OCI-LY1 (cell line): ENCODE measurements around the gene PPP1R7.
A peak's percentile ranks its signal among the peaks of the same experiment; 100 is the strongest.

Experiments used
- H2AFZ ChIP-seq: fragments of 200-600 bp; sonication (generic), shearing (Covaris generic); 2 replicates; pipeline ENCODE4 v1.6.0; 2014; ENCODE audit warnings: antibody characterized with exemption, mild to moderate bottlenecking, low read length
- H3F3A ChIP-seq: fragments of 200-600 bp; sonication (generic), shearing (Covaris generic); 2 replicates; pipeline ENCODE4 v1.6.0; 2014; ENCODE audit warnings: mild to moderate bottlenecking, antibody characterized with exemption, low read length, moderate library complexity; ENCODE audit not compliant: insufficient read depth
- H3K27ac ChIP-seq: fragments of 200-600 bp; sonication (generic); 2 replicates; pipeline ENCODE4 v1.5.1; 2014; ENCODE audit warnings: low read length, mixed run types, mild to moderate bottlenecking, low read depth; ENCODE audit not compliant: poor library complexity, severe bottlenecking
- H3K27me3 ChIP-seq: fragments of 200-600 bp; sonication (generic); 2 replicates; pipeline ENCODE4 v1.6.0; 2014; ENCODE audit warnings: antibody characterized with exemption, mild to moderate bottlenecking, low read length, moderate library complexity; ENCODE audit not compliant: insufficient read depth
- H3K36me3 ChIP-seq: fragments of 200-600 bp; sonication (generic); 2 replicates; pipeline ENCODE4 v1.6.1; 2014; ENCODE audit warnings: mild to moderate bottlenecking, antibody characterized with exemption, low read length, moderate library complexity, mixed read lengths; ENCODE audit not compliant: insufficient read depth
- H3K4me1 ChIP-seq: fragments of 200-600 bp; sonication (generic); 2 replicates; pipeline ENCODE4 v1.5.1; 2014; ENCODE audit warnings: mild to moderate bottlenecking, low read length, moderate library complexity; ENCODE audit not compliant: insufficient read depth, severe bottlenecking
- H3K4me2 ChIP-seq: fragments of 200-600 bp; sonication (generic), shearing (Covaris generic); 2 replicates; pipeline ENCODE4 v1.6.1; 2014; ENCODE audit warnings: low read length
- H3K4me3 ChIP-seq: fragments of 200-600 bp; sonication (generic); 2 replicates; pipeline ENCODE4 v1.5.1; 2014; ENCODE audit warnings: low read length, low read depth, mild to moderate bottlenecking, mixed read lengths; ENCODE audit not compliant: poor library complexity, severe bottlenecking
- H3K79me2 ChIP-seq: fragments of 200-600 bp; shearing (Covaris generic); 2 replicates; pipeline ENCODE4 v1.6.1; 2016; ENCODE audit warnings: mixed run types, low read length, mixed read lengths; ENCODE audit not compliant: insufficient read depth
- H3K9ac ChIP-seq: fragments of 200-600 bp; sonication (generic), shearing (Covaris generic); 2 replicates; pipeline ENCODE4 v1.6.1; 2014; ENCODE audit warnings: mild to moderate bottlenecking, low read length, mixed read lengths
- H3K9me2 ChIP-seq: fragments of 200-600 bp; sonication (generic), shearing (Covaris generic); 2 replicates; pipeline ENCODE4 v1.6.1; 2014; ENCODE audit warnings: low read depth, mild to moderate bottlenecking, low read length, mixed read lengths
- H3K9me3 ChIP-seq: fragments of 200-600 bp; shearing (Covaris generic); 2 replicates; pipeline ENCODE4 v1.6.1; 2014; ENCODE audit warnings: low read length, mixed read lengths
- H4K20me1 ChIP-seq: fragments of 200-600 bp; sonication (generic), shearing (Covaris generic); 2 replicates; pipeline ENCODE4 v1.6.0; 2016; ENCODE audit warnings: mild to moderate bottlenecking, low read length; ENCODE audit not compliant: insufficient read depth
- CTCF ChIP-seq: fragments of 200-600 bp; sonication (generic), shearing (Covaris generic); IDR thresholded peaks from 2 replicates; pipeline ENCODE4 v1.5.1; 2017; ENCODE audit warnings: mild to moderate bottlenecking, antibody characterized with exemption, low read length, moderate library complexity, mixed read lengths
- EZH2 ChIP-seq: fragments of 200-600 bp; sonication (generic), shearing (Covaris generic); IDR thresholded peaks from 2 replicates; pipeline ENCODE4 v1.8.0; 2017; ENCODE audit warnings: borderline replicate concordance, mixed run types, mild to moderate bottlenecking, antibody characterized with exemption, low read length, moderate library complexity, mixed read lengths

Gene PPP1R7

GRCh38 chr2:241105641-241106040, 44.6 kb upstream of the PPP1R7 start:
- Histone ChIP-seq H2AFZ (no peak overlapping the region), H3K4me2 (no peak overlapping the region), H3K4me1 (peaks cover 56% of the 10 kb centered on the region), H3K9me3 (no peaks in the 10 kb centered on the region), H3K9me2 (no peaks in the 10 kb centered on the region), H3F3A (no peaks in the 10 kb centered on the region), H3K79me2 (peaks cover 9% of the 10 kb centered on the region), H3K4me3 (no peak overlapping the region), H3K27me3 (no peaks in the 10 kb centered on the region), H3K36me3 (peaks cover 19% of the 10 kb centered on the region; the same call in 1 of the 2 replicates), H3K9ac (no peak overlapping the region; the same call in 1 of the 2 replicates), H3K27ac (peak overlapping the region; percentile 58), H4K20me1 (no peaks in the 10 kb centered on the region)
- TF ChIP-seq EZH2: no peak
- TF ChIP-seq CTCF: no peak

GRCh38 chr2:241107031-241107783, 43.1 kb upstream of the PPP1R7 start:
- no peak overlapping the region for H3K9ac ChIP-seq

More at GRCh38 chr2:241107031-241107783, 43.1 kb upstream of the PPP1R7 start:
- Histone ChIP-seq H3K4me3 (no peak overlapping the region), H4K20me1 (no peaks in the 10 kb centered on the region), H3K79me2 (peaks cover 7% of the 10 kb centered on the region), H3K4me2 (no peak overlapping the region), H3K4me1 (peaks cover 64% of the 10 kb centered on the region), H3K36me3 (peaks cover 19% of the 10 kb centered on the region; the same call in 1 of the 2 replicates), H3K9me3 (no peaks in the 10 kb centered on the region), H3K27me3 (no peaks in the 10 kb centered on the region), H3K9me2 (no peaks in the 10 kb centered on the region), H3K27ac (no peak overlapping the region), H2AFZ (no peak overlapping the region), H3F3A (no peaks in the 10 kb centered on the region)
- no peak for TF ChIP-seq EZH2
- TF ChIP-seq CTCF: no peak
